IMR-90 (cell line): Measurements from ENCODE around the gene TRAFD1.

Experiments used
- CTCF ChIP-seq: conservative IDR thresholded peaks from 2 replicates; pipeline ENCODE4 v1.5.1; 2012; ENCODE audit warnings: mild to moderate bottlenecking, low read depth, low read length, improper control_type of control experiment
- NFE2L2 ChIP-seq: fragments of 150-350 bp; IDR thresholded peaks from 2 replicates; pipeline ENCODE4 v1.6.1; 2016; ENCODE audit warnings: low read depth, mild to moderate bottlenecking, low read length
- POLR2A ChIP-seq: IDR thresholded peaks from 2 replicates; pipeline ENCODE4 v1.6.1; 2012; ENCODE audit warnings: mild to moderate bottlenecking, low read depth, low read length
- RAD21 ChIP-seq: IDR thresholded peaks from 2 replicates; pipeline ENCODE4 v1.6.1; 2012; ENCODE audit warnings: low read length, improper control_type of control experiment
- RFX5 ChIP-seq: IDR thresholded peaks from 2 replicates; pipeline ENCODE4 v1.8.0; 2012; ENCODE audit warnings: low read depth, mild to moderate bottlenecking, low read length, moderate library complexity

DNA sequence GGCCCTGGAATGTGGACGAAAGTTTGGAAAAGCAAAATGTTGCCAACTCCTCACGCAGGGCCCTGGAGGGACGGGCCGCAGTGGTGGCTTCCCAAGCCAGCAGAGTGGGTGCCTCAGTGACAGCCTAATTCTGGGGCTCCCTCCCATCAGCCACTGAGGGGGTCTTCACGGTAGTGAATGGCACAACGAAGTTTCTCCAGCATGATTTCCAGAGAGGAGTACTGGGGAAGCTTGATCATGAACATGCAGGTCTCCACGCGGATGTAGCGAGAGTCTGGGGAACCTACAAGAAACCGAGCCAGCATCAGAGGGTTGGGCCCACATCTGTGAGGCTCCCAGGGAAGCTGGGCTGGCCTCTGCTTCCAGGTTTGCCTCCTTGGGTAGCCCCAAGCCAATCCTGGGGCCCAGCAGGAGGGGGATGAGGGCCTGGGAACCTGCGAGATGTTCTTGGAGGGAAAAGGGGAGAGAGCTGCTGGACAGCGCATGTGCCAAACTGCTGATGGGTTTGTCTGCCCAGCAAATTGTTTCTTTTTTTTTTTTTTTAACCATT is 37.0 kb downstream of the TRAFD1 start:
- no peak for TF ChIP-seq NFE2L2
- TF ChIP-seq RFX5, result no peak
- no peak for TF ChIP-seq RAD21
- no peak for TF ChIP-seq CTCF
- TF ChIP-seq POLR2A, result no peak
